HG03159 (cell line): ENCODE data around the gene NFU1.
"Not testable (repeated sequence)": the region's sequence is repeated elsewhere in the genome, so short reads cannot be mapped to it uniquely, and the experiment has no call there.

ENCODE experiments used
- ATAC-seq: cut with Tn5 transposase; IDR thresholded peaks from one replicate; pipeline ENCODE4 v1.9.1; 2021; ENCODE audit warnings: mild to moderate bottlenecking, moderate library complexity; ENCODE audit not compliant: unreplicated experiment

The NFU1 gene

GRCh38 chr2:69389271-69389670 lies 48.0 kb downstream of the NFU1 start:
- ATAC-seq = no peak

- no peak for ATAC-seq
Observed at GRCh38 chr2:69387770-69388481, 49.3 kb downstream of the NFU1 start.

GRCh38 chr2:69386789-69387734 lies 50.2 kb downstream of the NFU1 start, which contains the start of gene GFPT1:
Gene GFPT1, minus strand, starts transcription at chr2:69387227. Its CDS starts 156 bp downstream, at chr2:69387071.
- peak; percentile 83 for ATAC-seq

GRCh38 chr2:69386360-69386759 lies 50.9 kb downstream of the NFU1 start:
- peak; percentile 3 for ATAC-seq

- no peak for ATAC-seq
Observed at GRCh38 chr2:69385443-69386151, 51.6 kb downstream of the NFU1 start.

GRCh38 chr2:69384618-69385081 lies 52.6 kb downstream of the NFU1 start:
- ATAC-seq = no peak

GRCh38 chr2:69383176-69383812 lies 53.9 kb downstream of the NFU1 start:
- no peak for ATAC-seq

GRCh38 chr2:69382547-69382946 lies 54.7 kb downstream of the NFU1 start:
- no peak for ATAC-seq

- ATAC-seq = no peak
Observed at GRCh38 chr2:69381337-69381737, 55.9 kb downstream of the NFU1 start.

- no peak for ATAC-seq
Observed at GRCh38 chr2:69380072-69380917, 56.9 kb downstream of the NFU1 start.

GRCh38 chr2:69376403-69376802 lies 60.8 kb downstream of the NFU1 start:
- no peak for ATAC-seq

GRCh38 chr2:69375494-69376353 lies 61.5 kb downstream of the NFU1 start:
- ATAC-seq = no peak

- ATAC-seq = no peak
Observed at GRCh38 chr2:69372767-69373166, 64.5 kb downstream of the NFU1 start.

- ATAC-seq = no peak
Observed at GRCh38 chr2:69369802-69370201, 67.4 kb downstream of the NFU1 start.

GRCh38 chr2:69368588-69368987 lies 68.6 kb downstream of the NFU1 start:
- ATAC-seq = no peak

GRCh38 chr2:69359371-69359770 lies 77.9 kb downstream of the NFU1 start:
- no peak for ATAC-seq

- no peak for ATAC-seq
Observed at GRCh38 chr2:69358914-69359313, 78.3 kb downstream of the NFU1 start.

GRCh38 chr2:69356471-69356870 lies 80.8 kb downstream of the NFU1 start:
- ATAC-seq = no peak

GRCh38 chr2:69354976-69355375 lies 82.3 kb downstream of the NFU1 start:
- ATAC-seq = not testable (repeated sequence)
